HG03045 (cell line): ENCODE data around the gene SMAD3.
"Not testable (repeated sequence)": the region's sequence is repeated elsewhere in the genome, so short reads cannot be mapped to it uniquely, and the experiment has no call there.

Experiments used
- ATAC-seq: cut with Tn5 transposase; IDR thresholded peaks from one replicate; pipeline ENCODE4 v1.9.1; 2021; ENCODE audit warnings: mild to moderate bottlenecking, moderate library complexity; ENCODE audit not compliant: unreplicated experiment

The SMAD3 gene

DNA sequence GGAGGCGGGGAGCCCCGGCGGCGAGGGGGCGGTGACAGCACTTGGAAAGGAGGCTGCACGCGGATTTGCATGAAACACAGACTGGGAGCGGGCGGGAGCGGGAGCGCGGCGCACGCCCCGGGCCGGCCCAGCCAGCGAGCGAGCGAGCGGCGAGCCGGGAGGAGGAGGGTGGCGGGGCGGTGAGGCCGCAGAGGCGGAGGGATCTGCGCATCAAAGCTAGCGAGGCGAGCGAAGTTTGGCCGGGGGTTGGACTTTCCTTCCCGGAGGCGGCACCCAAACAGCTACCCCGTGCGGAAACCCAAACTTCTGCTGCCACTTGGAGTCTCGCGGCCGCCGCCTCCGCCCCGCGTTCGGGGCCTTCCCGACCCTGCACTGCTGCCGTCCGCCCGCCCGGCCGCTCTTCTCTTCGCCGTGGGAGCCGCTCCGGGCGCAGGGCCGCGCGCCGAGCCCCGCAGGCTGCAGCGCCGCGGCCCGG, at the start of gene SMAD3:
TSS of gene SMAD3 (plus strand) at position 72 of the 475 bp plus-strand sequence. CDS start 553 bp downstream, outside the sequence.
- ATAC-seq, result peak; percentile 55

DNA sequence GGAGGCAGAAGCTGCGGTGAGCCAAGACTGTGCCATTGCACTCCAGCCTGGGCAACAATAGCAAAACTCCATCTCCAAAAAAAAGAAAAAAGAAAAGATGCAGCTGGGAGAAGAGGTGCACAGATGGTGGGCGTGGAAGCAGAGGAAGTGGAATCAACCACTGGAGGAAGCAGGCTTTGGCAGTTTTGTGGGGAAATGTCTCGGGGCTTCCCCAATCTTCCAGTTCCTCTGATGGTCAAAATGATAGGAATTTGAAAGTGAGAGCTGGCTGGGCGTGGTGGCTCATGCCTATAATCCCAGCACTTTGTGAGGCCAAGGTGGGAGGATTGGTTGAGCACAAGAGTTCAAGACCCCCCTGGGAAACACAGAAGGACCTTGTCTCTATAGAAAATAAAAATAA, 48.1 kb upstream of the SMAD3 start:
- no peak for ATAC-seq

DNA sequence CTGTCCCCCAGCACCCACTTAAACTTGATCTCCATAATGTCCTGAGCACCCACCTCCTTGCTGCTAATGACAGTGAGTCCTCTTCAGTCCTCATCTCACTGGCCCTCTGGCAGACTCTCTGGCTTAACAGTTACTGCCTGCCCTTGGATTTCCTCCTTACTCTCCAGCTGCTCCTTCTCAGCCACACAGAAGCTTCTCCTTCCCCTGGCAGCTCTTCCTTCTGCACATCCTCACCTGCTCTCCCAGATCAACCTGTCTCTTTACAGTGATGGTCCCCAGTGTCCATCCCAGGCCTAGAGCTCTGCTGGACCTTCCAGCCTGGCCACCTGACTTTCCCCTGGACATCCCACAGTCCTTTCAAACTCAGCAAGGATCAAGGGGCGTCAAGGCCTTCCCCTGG, 47.4 kb upstream of the SMAD3 start:
- ATAC-seq, result no peak

DNA sequence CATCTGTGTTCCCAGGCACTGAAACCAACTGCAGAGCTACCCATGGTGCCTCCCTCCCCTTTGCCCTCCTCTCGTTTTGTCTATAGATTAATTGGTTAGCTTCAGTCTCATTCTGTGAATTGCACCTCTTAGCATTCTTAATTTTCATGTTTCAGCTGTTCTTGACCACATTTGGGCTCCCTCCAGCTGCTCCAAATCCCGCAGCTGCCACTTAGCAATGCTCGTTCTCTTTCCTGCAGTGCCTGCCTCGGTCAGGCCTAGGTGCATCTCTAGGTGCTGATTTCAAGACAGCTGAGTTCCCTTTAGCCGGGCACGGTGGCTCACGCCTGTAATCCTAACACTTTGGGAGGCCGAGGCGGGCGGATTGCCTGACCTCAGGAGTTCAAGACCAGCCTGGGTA, 47.0 kb upstream of the SMAD3 start:
- no peak for ATAC-seq

DNA sequence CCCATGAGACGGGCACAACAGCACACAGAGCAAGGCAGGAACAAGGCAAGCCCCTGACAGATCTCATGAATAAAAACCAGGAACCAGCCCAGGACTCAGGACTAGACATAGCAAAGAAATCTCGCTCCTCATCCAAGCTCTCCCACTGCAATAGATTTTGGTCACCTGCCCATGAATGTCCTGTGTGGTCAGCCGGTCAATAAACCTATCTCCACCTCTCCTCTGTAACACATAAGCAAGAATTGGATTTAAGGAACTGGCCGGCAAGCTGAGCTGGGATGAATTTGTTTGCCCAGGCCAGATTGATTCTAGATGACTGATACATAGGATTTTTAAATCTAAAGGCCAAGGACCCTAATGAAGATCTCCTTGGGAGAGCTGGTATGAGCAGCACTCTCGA, 46.3 kb upstream of the SMAD3 start:
- ATAC-seq, result no peak

DNA sequence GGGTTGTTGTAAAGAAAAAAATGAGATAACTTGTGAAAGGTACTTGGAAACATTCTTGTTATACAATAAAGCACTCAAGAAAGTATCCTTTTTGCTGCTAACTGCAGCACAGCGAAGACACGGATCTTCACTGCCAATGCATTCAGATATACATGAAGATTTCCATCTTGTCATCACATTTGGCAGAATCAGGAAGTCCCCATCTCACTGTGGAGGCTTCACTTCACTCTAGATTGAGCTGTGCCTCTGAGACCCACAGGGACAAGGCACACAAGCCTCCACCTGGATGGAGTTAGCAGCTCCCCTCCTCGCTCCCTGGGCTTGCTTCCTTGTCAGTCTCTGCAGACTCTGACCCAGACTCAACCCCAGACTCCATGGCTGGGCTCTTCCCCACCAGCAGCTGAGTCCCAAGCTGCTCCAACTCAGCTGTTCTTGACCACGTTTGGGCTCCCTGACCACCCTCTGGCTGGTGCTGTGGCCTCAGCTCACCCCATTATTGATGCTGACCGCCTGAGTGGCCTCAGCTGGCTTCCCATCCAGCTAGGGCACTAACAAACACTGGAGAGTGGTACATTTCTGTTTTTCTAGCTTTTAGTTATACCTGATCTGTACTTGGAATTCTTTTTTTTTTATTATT, 45.4 kb upstream of the SMAD3 start:
- no peak for ATAC-seq

DNA sequence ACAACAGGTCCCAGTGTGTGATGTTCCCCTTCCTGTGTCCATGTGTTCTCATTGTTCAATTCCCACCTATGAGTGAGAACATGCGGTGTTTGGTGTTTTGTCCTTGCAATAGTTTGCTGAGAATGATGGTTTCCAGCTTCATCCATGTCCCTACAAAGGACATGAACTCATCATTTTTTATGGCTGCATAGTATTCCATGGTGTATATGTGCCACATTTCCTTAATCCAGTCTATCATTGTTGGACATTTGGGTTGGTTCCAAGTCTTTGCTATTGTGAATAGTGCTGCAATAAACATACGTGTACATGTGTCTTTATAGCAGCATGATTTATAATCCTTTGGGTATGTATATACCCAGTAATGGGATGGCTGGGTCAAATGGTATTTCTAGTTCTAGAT, 44.7 kb upstream of the SMAD3 start:
- not testable (repeated sequence) for ATAC-seq

DNA sequence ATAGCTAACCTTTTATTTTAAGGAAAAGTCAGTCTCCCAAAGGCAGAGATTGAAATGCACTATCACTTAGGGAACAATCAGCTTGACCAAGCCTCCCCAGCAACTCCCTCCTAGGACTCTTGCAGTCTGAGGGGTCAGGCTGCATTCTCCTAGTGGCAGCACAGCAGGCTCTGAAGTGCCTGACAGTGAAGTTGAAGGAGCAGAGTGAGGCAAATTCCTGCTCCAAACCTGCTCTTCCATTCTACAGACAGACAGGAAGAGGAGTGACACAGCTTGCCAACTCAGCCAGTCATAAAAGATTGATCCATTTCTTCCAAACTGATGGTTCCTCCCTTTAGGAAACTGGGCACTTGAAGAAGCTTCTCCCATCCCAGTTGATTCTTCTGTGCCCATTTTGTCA, 43.9 kb upstream of the SMAD3 start:
- no peak for ATAC-seq

DNA sequence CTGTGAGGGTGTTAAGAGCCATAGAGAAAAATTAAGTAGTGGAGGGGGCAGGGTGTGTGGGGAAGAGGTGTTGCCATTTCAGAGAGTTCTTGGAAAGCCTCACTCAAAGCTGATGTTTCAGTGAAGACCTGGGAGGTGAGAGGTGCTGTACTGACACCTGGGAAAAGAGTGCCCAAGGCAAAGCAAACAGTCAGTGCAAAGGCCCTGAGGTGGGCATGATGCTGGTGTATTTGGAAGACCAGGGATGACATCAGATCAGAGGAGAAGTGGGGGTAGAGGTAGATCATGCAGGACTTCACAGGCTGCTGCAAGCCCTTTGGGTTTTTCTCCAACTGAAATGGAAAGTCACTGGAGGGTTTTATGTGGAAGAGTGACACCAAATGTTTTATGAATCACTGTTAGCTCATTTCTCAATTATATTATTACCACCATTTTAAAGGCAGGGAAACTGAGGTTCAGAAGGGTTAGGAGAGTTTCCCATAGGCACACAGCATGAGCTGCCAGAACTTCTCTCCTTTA, 42.8 kb upstream of the SMAD3 start:
- ATAC-seq, result no peak

DNA sequence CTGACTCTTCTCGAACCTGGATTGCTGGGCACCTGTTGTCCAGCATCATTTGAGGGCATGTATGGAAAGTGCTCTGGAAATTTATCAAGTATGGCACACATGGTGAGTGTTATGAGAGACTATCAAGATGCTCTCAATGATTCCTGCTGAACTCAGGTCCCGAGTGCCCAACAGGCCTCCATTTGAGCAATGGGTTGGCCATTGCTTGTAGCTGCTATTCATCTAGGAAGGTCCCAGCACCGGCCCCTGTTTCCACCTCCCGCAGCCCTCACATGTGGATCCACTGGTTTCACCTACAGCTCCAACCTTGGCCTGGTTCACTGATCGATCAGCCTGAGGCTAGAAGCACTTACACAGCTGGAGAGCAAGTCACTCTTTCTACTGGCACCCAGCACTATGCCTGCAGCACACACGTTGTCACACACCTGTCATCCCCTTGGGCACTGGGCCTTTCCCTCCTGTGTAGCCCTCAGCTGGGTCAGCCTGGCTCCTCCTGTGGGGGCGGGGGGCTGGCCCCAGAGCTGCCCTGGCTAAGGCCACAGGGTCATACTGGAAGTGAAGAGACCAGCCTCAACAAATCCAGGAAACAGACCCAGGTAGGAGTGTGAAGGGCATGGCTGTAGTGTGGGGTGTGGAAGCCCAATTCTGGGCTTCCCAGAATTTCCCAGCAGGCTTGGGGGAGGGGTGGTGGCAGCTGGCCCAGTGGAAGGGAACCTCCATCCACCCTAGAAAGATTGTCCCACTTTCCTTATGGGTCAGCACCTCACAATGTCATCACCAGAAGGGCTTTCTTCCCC, 41.7 kb upstream of the SMAD3 start:
- ATAC-seq, result no peak

DNA sequence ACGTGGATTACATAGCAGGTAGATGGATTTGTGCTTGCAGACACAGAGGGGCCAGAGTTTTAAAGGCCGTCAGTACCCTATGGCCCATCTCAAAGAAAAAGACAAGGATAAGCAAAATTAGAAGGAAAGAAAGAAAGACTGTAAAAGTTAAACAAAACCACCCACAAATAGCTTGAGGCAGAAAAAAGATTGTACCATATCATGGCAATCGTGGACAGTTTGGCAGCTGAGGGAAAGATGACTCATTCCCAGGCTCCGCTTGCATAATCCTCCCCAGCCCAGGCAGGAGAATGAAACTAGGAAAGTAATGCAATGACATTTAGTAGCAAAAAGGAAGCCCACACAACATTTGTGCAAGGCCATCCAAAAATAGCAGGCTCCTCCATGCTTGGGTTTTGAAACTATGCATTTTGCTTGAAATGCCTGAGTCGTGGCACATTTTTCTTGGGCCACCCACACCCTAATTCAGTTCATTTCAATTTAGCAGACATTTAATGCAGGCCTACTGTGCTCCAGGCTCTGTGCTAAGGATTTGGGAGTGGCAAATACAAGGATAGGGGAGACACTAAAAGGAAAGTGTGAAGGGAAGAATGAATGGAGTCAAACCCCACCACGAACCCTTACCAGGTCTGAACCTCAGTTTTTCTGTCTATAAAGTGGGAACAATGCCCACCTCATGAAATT, 40.9 kb upstream of the SMAD3 start:
- ATAC-seq, result no peak

DNA sequence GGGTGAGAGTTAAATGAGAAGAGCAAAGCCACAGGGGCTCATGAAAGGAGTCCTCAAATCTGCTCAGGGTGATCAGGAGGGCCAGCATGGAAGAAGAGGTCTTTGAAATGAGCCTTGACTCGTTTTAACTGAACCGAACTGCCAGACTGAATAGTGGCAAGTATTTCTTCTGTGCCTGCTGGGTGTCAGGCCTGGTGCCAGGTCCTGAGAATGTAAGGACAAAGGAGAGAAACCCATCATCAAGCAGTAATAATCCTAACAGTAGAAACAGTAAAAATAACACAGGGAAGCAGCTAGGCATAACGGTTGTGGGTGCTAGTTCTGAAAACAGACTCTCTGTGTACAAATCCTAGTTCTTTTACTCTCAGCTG, 40.4 kb upstream of the SMAD3 start:
- ATAC-seq, result no peak

DNA sequence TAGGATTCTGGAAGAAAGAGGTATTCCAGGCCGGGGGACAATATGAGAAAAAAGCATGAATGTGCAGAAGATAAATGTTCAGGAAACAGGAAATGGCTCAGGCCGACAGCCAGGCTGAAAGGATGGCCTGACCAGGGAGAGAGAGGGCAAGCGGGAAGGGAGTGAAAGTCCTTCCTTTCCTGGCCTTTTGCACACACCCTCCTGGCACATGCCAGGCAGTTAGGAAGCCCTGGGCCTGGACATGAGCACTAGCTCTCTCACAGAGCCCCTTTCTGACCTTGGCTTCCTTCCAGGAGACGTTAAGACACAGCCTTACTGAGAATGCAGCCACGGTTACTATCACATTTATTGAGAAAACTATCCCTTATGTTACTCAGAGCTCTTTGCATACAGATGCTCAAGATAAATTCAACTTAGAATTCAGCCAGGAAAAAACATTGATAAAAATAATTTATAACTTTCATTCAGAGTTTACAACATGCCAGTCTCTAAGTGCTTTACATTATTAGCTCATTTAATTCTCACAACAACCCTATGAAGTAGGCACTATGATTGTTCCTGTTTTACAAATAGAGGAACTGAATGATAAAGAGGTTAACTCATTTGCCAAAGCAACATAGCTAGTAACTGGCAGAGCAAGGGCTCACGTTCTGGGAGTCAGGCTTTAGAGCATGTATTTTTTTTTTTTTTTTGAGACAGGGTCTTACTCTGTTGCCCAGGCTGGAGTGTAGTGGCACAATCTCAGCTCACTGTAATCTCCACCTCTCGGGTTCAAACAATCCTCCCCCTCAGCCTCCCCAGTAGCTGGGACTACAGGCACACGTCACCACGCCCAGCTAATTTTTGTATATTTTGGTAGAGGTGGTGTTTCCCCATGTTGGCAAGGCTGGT, 39.4 kb upstream of the SMAD3 start:
- no peak for ATAC-seq

DNA sequence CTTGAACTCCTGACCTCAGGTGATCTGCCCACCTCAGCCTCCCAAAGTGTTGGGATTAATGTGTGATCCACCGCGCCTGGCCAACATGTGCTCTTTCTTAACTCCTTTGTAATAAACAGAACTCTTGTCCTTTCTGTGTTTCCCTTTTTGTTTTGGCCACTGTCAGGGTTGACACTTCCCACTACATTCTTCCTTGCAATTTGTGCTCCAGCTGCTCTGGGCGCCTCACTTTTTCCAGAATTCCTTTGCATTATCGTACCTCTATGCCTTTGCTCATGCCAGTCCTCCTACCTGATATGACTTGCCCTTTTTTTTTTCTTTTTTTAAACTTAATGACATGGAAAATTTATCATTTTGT, 38.8 kb upstream of the SMAD3 start:
- no peak for ATAC-seq

DNA sequence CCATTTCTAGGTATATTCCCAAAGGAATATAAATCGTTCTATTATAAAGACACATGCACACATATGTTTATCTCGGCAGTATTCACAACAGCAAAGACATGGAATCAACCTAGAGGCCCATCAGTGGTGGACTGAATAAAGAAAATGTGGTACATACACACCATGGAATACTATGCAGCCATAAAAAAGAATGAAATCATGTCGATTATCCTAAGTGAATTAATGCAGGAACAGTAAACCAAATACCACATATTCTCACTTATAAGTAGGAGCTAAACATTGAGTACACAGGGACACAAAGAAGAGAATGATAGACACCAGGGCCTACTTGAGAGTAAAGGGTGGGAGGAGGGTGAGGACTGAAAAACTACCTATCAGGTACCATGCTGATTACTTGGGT, 37.0 kb upstream of the SMAD3 start:
- ATAC-seq, result not testable (repeated sequence)

DNA sequence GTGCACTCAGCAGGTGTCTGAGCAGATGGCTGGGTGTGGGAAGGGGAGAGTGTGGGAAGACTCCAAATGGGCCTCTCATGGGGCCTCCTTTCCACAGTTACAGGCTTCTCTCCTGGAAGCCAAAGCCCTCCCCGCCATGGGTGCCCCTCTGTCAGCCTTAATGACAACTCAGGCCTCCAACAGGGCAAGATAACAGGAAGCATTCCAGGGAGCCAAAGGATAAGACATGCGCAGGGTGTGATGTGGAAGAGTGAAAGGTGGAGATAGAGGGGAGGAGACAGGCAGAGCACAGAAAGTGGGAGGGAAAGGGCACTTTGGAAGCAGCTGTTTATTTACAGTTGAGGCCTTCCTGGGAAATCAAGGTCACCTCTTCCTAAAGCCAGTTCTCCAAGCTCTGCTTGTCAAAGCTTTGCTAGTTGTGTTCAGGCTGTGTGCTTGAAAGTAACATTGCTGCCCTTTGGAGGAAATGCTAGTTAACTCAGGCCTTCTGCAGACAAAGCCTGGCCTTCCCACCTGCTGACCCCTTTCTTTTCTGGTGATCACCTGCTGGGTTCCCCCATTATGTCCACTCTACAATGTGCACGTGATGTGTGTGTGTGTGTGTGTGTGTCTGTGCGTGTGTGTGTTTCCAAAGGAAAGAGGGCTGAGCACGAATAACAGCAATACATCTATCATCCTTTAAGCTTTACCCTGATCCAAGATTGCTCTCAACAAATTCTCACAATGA, 35.2 kb upstream of the SMAD3 start:
- ATAC-seq, result no peak

DNA sequence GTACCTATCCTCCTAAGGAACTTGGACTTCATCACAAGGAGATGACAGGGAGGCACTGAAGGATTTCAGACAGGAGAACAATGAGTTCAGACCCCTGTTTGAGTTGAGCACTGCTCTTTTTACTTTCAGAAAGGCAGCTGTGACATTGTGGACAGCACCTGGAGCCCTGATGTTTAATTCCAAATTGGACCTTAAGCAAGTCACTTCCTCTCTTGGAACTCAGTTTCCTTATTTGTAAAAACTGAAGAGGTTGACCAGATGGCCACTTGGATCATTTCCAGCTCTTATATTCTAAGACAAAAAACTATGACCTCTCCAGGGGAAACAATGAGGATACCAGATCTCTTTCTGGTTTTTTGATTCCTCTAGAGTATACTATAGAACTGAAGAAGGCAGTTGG, 34.1 kb upstream of the SMAD3 start:
- no peak for ATAC-seq

DNA sequence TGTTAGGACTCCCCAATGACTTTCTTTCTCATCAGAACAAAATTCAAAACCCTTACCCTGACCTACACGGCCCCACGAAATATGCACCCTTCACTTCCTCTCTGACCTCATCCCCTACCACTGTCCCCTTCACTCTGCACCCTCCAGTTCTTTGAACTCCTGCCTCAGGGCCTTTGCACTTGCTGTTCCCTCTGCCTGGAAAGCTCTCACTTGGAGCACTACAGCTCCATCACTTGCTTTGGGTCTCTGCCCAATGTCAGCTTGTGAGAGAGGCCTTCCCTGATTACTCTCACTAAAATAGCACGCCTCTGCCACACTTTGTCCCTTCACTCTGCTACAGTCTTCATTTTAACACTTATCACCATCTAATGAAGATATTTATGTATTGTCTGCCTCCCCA, 32.8 kb upstream of the SMAD3 start:
- no peak for ATAC-seq

DNA sequence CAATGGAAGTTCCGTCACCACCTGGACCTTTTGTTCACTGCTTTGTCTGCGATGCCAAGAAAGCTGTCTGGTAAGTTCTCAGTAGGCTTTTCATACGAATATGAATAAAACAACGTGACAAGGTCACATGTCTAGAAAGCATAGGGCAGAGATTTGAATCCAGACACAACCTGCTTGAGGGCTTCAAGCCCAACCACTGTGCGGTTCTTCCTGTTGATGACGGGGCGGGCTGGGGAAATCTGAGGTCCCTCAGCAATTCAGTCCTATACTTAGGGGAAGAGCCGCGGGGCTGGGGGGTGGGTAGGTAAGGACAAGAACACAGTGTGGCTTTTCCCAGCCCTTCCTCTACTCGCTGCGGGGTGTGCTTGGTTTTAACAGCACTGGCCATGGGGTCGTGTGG, 32.4 kb upstream of the SMAD3 start:
- ATAC-seq, result no peak

DNA sequence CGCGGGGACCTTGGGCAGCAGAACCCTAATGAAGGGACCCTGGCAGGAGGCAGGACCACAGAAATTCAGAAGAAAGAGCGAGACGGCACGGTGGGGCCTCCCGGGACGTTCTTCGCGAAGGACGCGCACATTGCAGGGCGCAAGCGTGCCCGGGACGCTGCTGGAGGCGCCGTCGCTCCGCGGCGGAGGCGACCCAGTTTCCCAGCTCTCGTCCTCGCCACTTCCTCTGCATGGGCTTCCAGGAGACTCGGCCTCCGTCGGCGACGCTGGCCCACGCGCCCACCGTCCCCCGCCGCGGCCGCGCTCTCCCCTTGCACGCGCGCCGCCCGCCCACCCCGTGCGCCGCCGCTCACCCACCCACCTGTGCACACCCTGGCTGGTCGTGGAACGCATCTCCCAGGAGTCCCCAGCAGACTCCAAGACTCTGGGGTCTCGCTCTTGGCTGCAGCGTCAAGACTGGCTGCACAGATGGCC, 31.8 kb upstream of the SMAD3 start:
- ATAC-seq, result no peak
